ENCODE data around the gene PTPRN2. TPM values are rescaled to one million over a fixed set of nuclear protein-coding genes. Genes with fewer than 3 reads are reported as not detected.

The PTPRN2 gene
- polyA plus RNA-seq, 1 of the 3 experiments (the other 2 are of a cell fraction): 4.0 TPM

GRCh38 chr7:158588085-158588877, 658 bp upstream of the PTPRN2 start:
- WGBS (ENCODE audit: low lambda C conversion rate): 59% methylated on average over 54 of the region's 63 CpGs
- CTCF ChIA-PET: interaction anchor here (0.5 kb wide), 1 partner anchor 175 kb away, joined by 3 read pairs; no protein-coding TSS in a partner anchor
- Histone ChIP-seq H2AFZ (ENCODE audit: low read depth) (no peak overlapping the region), H3K79me2 (ENCODE audit: insufficient read depth) (no peaks in the 10 kb centered on the region), H3K4me1 (ENCODE audit: control insufficient read depth in 1 of 2, insufficient read depth in 2 of 2, low read depth in 1 of 2, low read length in 1 of 2) (peaks cover 0 to 31% of the 10 kb centered on the region in 2 experiments; a peak in 2 of 4 replicates), H3F3A (replicated peaks; ENCODE audit: insufficient read depth) (no peaks in the 10 kb centered on the region), H3K9ac (no peak overlapping the region), H3K4me2 (peak overlapping the region; percentile 65), H3K27me3 (ENCODE audit: insufficient read depth) (no peaks in the 10 kb centered on the region; the same call in 1 of the 2 replicates), H3K36me3 (replicated peaks in 1 of 2; ENCODE audit: control insufficient read depth in 1 of 2, insufficient read depth in 2 of 2, low read length in 1 of 2) (no peaks in the 10 kb centered on the region), H3K9me3 (no peaks in the 10 kb centered on the region), H3K9me2 (no peaks in the 10 kb centered on the region), H3K4me3 (ENCODE audit: low read depth in 2 of 2, low read length in 1 of 2) (peak overlapping the region in 1 of 2 experiments; percentile 34; a peak in 1 of 4 replicates), H3K27ac (ENCODE audit: low read depth in 2 of 2, low read length in 1 of 2) (no peak overlapping the region; a peak in 1 of 4 replicates), H4K20me1 (ENCODE audit: insufficient read depth) (no peaks in the 10 kb centered on the region)
- no peak for DNase-seq
- POLR2A ChIA-PET: interaction anchor here (0.7 to 1.0 kb wide), 3 partner anchors 13 to 241 kb away, joined by 3 to 5 read pairs (median 3); partner anchors contain the start of gene ESYT2
- no peak for TF ChIP-seq TAF1 (IDR thresholded peaks at IDR 0.05; ENCODE audit: borderline replicate concordance, low read depth, low read length)
- no peak for TF ChIP-seq NRF1 (IDR thresholded peaks at IDR 0.05; ENCODE audit: low read depth, low read length)
- TF ChIP-seq POLR2AphosphoS5 (IDR thresholded peaks at IDR 0.05; ENCODE audit: low read depth, low read length): no peak
- TF ChIP-seq MEF2A (IDR thresholded peaks at IDR 0.05; ENCODE audit: borderline replicate concordance, low read depth): no peak
- TF ChIP-seq, protein P1, sequence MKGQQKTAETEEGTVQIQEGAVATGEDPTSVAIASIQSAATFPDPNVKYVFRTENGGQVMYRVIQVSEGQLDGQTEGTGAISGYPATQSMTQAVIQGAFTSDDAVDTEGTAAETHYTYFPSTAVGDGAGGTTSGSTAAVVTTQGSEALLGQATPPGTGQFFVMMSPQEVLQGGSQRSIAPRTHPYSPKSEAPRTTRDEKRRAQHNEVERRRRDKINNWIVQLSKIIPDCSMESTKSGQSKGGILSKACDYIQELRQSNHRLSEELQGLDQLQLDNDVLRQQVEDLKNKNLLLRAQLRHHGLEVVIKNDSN (IDR thresholded peaks at IDR 0.05; ENCODE audit: borderline replicate concordance, low read depth): no peak
- TF ChIP-seq CHD2 (IDR thresholded peaks at IDR 0.05; ENCODE audit: low read length, partially characterized antibody): no peak
- no peak for TF ChIP-seq RAD21 (IDR thresholded peaks at IDR 0.05; ENCODE audit: low read length)

DNA sequence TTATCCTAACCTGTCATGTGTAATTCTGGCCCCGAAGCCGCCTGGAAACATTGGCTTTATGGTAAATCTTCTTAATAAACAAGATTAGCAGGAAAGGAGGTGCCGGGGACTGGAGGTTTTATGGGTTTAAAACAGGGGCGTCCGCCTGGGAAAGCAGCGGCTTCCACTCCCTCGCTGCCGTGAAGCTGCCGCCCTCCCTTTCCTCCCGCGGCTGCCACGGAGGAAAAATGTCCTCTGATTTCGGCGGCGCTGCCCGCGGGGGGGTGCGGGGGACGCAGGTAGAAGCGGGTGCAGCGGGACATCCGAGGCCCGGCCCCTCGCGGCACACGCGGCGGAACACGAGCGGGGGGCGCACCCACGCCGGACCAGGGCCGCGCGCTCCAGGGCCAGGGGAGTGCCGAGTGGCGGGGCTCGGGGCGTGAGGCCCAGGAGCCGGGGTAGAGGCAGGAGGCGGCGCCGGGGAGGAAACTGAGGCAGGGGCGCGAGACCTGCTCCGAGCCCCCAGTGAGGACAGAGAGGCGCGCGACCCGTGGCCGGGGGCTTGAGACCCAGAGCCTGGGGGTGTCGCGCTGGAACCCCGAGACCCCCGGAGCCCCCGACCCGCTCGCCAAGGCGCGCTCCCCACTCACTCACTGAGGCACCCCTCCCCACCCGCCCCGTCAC, 993 bp downstream of the PTPRN2 start:
- H3K4me1 ChIP-seq (ENCODE audit: control insufficient read depth in 1 of 2, insufficient read depth in 2 of 2, low read depth in 1 of 2, low read length in 1 of 2): peaks cover 0 to 34% of the 10 kb centered on the region in 2 experiments; a peak in 2 of 4 replicates
- H3K9me3 ChIP-seq: no peaks in the 10 kb centered on the region
- POLR2A ChIA-PET: no interaction called here
- CTCF ChIA-PET: interaction anchor here (1.5 kb wide), 1 partner anchor 15 kb away, joined by 4 read pairs; no protein-coding TSS in a partner anchor
- 11% methylated on average over 24 of the region's 63 CpGs for WGBS (ENCODE audit: low lambda C conversion rate)
- peak overlapping the region; percentile 62 for H3K4me2 ChIP-seq
- H3K9me2 ChIP-seq: no peaks in the 10 kb centered on the region
- no peaks in the 10 kb centered on the region; the same call in 1 of the 2 replicates for H3K27me3 ChIP-seq (ENCODE audit: insufficient read depth)
- H3F3A ChIP-seq (replicated peaks; ENCODE audit: insufficient read depth): no peaks in the 10 kb centered on the region
- DNase-seq: peak; percentile 76
- TF ChIP-seq FOSL2 (IDR thresholded peaks at IDR 0.05; ENCODE audit: borderline replicate concordance, low read depth): no peak
- H3K9ac ChIP-seq: no peak overlapping the region
- H4K20me1 ChIP-seq (ENCODE audit: insufficient read depth): no peaks in the 10 kb centered on the region
- H2AFZ ChIP-seq (ENCODE audit: low read depth): no peak overlapping the region
- H3K79me2 ChIP-seq (ENCODE audit: insufficient read depth): no peaks in the 10 kb centered on the region
- H3K36me3 ChIP-seq (replicated peaks in 1 of 2; ENCODE audit: control insufficient read depth in 1 of 2, insufficient read depth in 2 of 2, low read length in 1 of 2): no peaks in the 10 kb centered on the region
- peak overlapping the region in 1 of 2 experiments; percentile 53; a peak in 2 of 4 replicates for H3K4me3 ChIP-seq (ENCODE audit: low read depth in 2 of 2, low read length in 1 of 2)
- H3K27ac ChIP-seq (ENCODE audit: low read depth in 2 of 2, low read length in 1 of 2): peak overlapping the region in 1 of 2 experiments; percentile 7; a peak in 1 of 4 replicates
